GM13976 (cell line): ENCODE results near the gene KCNAB1.
"Not testable (repeated sequence)": the region's sequence is repeated elsewhere in the genome, so short reads cannot be mapped to it uniquely, and the experiment has no call there.

Experiments used
- DNase-seq: peaks from one replicate; pipeline ENCODE4 v3.0.0; 2012; ENCODE audit warnings: low spot score
- CTCF ChIP-seq: IDR thresholded peaks from 2 replicates; pipeline ENCODE4 v1.5.1; 2012; ENCODE audit warnings: borderline replicate concordance, mild to moderate bottlenecking; ENCODE audit not compliant: insufficient read depth; ENCODE audit errors: extremely low read depth, missing control alignments, control extremely low read depth
- in situ Hi-C: fragments of 300-500 bp; cut with MboI; formaldehyde crosslinking; loops from one replicate; pipeline ENCODE4 v1.12.0; 2022; ENCODE audit warnings: low sequenced_read_pairs, mixed read lengths, inconsistent platforms; ENCODE audit not compliant: unreplicated experiment

KCNAB1 gene

DNA sequence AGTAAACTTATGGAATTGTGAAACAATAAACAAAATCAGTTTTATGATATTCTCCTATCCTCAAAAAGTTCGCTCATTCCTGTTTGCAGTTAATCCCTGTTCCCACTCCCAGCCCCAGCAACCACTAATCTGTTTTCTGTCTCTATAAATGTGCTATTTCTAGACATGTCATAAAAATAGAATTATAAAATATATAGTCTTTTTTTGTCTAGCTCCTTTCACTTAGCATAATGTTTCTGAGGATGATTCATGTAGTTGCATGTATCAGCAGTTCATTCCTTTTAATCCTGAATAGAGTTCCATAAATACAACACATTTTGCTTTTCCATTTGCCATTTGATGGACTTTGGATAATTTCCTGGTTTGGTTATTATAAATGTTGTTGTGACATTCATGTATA, 140.0 kb downstream of the KCNAB1 start:
- in situ Hi-C loops, result no loop called here
- TF ChIP-seq CTCF, result no peak
- DNase-seq, result no peak

DNA sequence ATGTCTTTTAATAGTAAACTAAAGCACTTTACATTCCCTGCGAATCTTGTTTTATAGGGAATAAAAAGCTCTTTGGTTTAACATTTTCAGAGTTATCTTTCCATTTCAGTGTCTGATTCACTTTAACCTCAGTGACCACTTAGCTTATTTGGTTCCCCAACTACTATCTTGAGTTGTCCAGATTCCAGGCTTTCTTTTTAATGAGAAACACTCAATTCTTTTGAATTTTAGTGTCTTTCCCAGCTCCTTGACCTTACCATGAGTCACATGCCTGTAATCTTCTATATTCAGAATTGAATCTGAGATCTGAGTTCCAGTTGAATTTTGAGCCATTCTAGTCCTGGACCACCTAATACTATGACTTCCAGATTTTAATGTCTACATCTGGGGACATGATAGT, 144.4 kb downstream of the KCNAB1 start:
- in situ Hi-C loops, result no loop called here
- TF ChIP-seq CTCF, result no peak
- DNase-seq, result no peak

GRCh38 chr3:156271508-156271907, 151.1 kb downstream of the KCNAB1 start:
- no peak for TF ChIP-seq CTCF
- in situ Hi-C loops, result no loop called here
- DNase-seq, result no peak

- TF ChIP-seq CTCF, result no peak
- DNase-seq, result no peak
- in situ Hi-C loops, result no loop called here
Observed at GRCh38 chr3:156271995-156272719, 151.8 kb downstream of the KCNAB1 start.

- no peak for DNase-seq
- in situ Hi-C loops, result no loop called here
- no peak for TF ChIP-seq CTCF
Observed at GRCh38 chr3:156273111-156273694, 152.8 kb downstream of the KCNAB1 start.

DNA sequence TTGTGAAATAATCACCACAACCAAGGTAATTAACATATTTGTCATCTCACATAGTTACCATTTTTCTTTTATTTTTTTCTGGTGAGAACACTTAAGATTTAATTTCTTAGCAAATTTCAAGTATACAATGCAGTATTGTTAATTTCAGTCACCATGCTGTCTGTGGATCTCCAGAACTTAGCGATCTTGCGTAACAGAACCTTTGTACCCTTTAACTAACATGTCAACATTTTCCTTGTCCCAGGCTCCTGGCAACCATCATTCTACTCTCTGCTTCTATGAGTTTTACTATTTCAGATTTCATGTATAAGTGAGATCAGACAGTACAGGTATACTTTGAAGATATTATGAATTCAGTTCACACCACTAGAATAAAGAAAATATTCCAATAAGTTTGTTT, 154.4 kb downstream of the KCNAB1 start:
- TF ChIP-seq CTCF, result no peak
- in situ Hi-C loops, result no loop called here
- no peak for DNase-seq

DNA sequence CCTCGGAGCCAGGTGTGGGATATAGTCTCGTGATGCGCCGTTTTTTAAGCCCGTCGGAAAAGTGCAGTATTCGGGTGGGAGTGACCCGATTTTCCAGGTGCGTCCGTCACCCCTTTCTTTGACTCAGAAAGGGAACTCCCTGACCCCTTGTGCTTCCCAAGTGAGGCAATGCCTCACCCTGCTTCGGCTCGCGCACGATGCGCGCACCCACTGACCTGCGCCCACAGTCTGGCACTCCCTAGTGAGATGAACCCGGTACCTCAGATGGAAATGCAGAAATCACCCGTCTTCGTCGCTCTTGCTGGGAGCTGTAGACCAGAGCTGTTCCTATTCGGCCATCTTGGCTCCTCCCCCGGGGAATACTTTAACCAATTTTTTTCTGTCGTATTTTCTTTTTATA, 164.3 kb downstream of the KCNAB1 start:
- in situ Hi-C loops, result not testable (repeated sequence)

More for the DNA sequence above, 164.3 kb downstream of the KCNAB1 start:
- not testable (repeated sequence) for DNase-seq
